Neural cell (in vitro differentiated cells): ENCODE data around the gene HOGA1.

ENCODE experiments used
- CTCF ChIP-seq: fragments of 450-650 bp; IDR thresholded peaks from 2 replicates; pipeline ENCODE4 v1.5.1; 2014; ENCODE audit warnings: antibody characterized with exemption, mild to moderate bottlenecking, moderate library complexity; ENCODE audit not compliant: poor library complexity, severe bottlenecking
- RAD21 ChIP-seq: fragments of 450-650 bp; conservative IDR thresholded peaks from 2 replicates; pipeline ENCODE4 v1.6.1; 2014; ENCODE audit warnings: antibody characterized with exemption, mild to moderate bottlenecking, moderate library complexity

- TF ChIP-seq RAD21 (no peak), CTCF (no peak)
These were observed 12.6 kb upstream of the HOGA1 start for GRCh38 chr10:97571622-97572021.
